Fibroblast of lung (primary cell): ENCODE data around the gene EDC4. TPM values are rescaled to one million over a fixed set of nuclear protein-coding genes. Genes with fewer than 3 reads are reported as not detected.
A peak's percentile ranks its signal among the peaks of the same experiment; 100 is the strongest.

ENCODE experiments used
- DNase-seq, 2 donors: peaks; one replicate each; pipeline versions ENCODE4 v3.0.0 to v3.0.0-alpha.2; 2010; ENCODE audit warnings: low read depth in 2 of 2
- H2AFZ ChIP-seq: 2 replicates; pipeline ENCODE4 v1.5.1; 2012; ENCODE audit warnings: low read length, control low read depth, inconsistent platforms
- H3K27ac ChIP-seq: 2 replicates; pipeline ENCODE4 v1.5.1; 2011; ENCODE audit warnings: low read length, control low read depth; ENCODE audit not compliant: insufficient read depth
- H3K27me3 ChIP-seq: 2 replicates; pipeline ENCODE4 v1.5.1; 2011; ENCODE audit warnings: mild to moderate bottlenecking, low read length; ENCODE audit not compliant: control insufficient read depth, insufficient read depth
- H3K36me3 ChIP-seq: 2 replicates; pipeline ENCODE4 v1.5.1; 2011; ENCODE audit warnings: low read length; ENCODE audit not compliant: control insufficient read depth, insufficient read depth
- H3K4me1 ChIP-seq: 2 replicates; pipeline ENCODE4 v1.5.1; 2011; ENCODE audit warnings: low read length; ENCODE audit not compliant: control insufficient read depth, insufficient read depth; ENCODE audit errors: extremely low read depth
- H3K4me2 ChIP-seq: 2 replicates; pipeline ENCODE4 v1.5.1; 2011; ENCODE audit warnings: low read length, control low read depth; ENCODE audit not compliant: insufficient read depth; ENCODE audit errors: extremely low read depth
- H3K4me3 ChIP-seq, 4 experiments: fragments of 200-600 bp in 1 of 4; sonication (generic) in 1 of 4; replicated peaks in 1 of 4; 2 replicates each; pipeline ENCODE4 v1.5.1; 2011 to 2016; ENCODE audit warnings: low read length in 4 of 4, low read depth in 3 of 4, mild to moderate bottlenecking in 3 of 4, control low read depth in 2 of 4, inconsistent platforms in 1 of 4, mixed read lengths in 1 of 4; ENCODE audit not compliant: insufficient read depth in 1 of 4; ENCODE audit errors: control extremely low read depth in 1 of 4
- H3K79me2 ChIP-seq: 2 replicates; pipeline ENCODE4 v1.5.1; 2012; ENCODE audit warnings: mild to moderate bottlenecking, low read length, inconsistent platforms; ENCODE audit not compliant: control insufficient read depth, insufficient read depth
- H3K9ac ChIP-seq: 2 replicates; pipeline ENCODE4 v1.5.1; 2011; ENCODE audit warnings: mild to moderate bottlenecking, low read length, control low read depth; ENCODE audit not compliant: insufficient read depth
- H3K9me3 ChIP-seq: 2 replicates; pipeline ENCODE4 v1.5.1; 2012; ENCODE audit warnings: low read depth, low read length; ENCODE audit not compliant: control insufficient read depth, insufficient read depth
- H4K20me1 ChIP-seq: 2 replicates; pipeline ENCODE4 v1.5.1; 2011; ENCODE audit warnings: low read length; ENCODE audit not compliant: control insufficient read depth, insufficient read depth; ENCODE audit errors: extremely low read depth
- EZH2 ChIP-seq: IDR thresholded peaks from 2 replicates; pipeline ENCODE4 v1.5.1; 2012; ENCODE audit warnings: low read length, control low read depth, mild to moderate bottlenecking; ENCODE audit errors: missing control alignments
- polyA plus RNA-seq, 2 donors: library from polyadenylated mRNA; depleted of rRNA in 1 of 2; stranded (reverse) in 1 of 2; unstranded in 1 of 2; fragments of >200 nt; gene quantifications; 2 replicates each; pipeline ENCODE4 v1.2.1, GENCODE V29; 2011 to 2012; ENCODE audit warnings: missing spikeins in 1 of 2
- total RNA-seq: library from RNA; depleted of rRNA; stranded (reverse); fragments of >200 nt; gene quantifications from 2 replicates; pipeline ENCODE4 v1.2.1, GENCODE V29; 2014
- TF ChIP-seq, protein P1 (sequence below), 2 donors: IDR thresholded peaks in 1 of 2; conservative IDR thresholded peaks in 1 of 2; 1 replicate in 1 of 2; 2 replicates in 1 of 2; pipeline ENCODE4 v1.5.1; 2011 to 2012; ENCODE audit warnings: low read length in 2 of 2, control low read depth in 1 of 2, inconsistent platforms in 1 of 2, low read depth in 1 of 2, mild to moderate bottlenecking in 1 of 2

EDC4 gene
- total and polyA plus RNA-seq, 2 donors (not counting 1 experiment from before 2014, with no cell fraction given), result 27.4 to 49.4 TPM

DNA sequence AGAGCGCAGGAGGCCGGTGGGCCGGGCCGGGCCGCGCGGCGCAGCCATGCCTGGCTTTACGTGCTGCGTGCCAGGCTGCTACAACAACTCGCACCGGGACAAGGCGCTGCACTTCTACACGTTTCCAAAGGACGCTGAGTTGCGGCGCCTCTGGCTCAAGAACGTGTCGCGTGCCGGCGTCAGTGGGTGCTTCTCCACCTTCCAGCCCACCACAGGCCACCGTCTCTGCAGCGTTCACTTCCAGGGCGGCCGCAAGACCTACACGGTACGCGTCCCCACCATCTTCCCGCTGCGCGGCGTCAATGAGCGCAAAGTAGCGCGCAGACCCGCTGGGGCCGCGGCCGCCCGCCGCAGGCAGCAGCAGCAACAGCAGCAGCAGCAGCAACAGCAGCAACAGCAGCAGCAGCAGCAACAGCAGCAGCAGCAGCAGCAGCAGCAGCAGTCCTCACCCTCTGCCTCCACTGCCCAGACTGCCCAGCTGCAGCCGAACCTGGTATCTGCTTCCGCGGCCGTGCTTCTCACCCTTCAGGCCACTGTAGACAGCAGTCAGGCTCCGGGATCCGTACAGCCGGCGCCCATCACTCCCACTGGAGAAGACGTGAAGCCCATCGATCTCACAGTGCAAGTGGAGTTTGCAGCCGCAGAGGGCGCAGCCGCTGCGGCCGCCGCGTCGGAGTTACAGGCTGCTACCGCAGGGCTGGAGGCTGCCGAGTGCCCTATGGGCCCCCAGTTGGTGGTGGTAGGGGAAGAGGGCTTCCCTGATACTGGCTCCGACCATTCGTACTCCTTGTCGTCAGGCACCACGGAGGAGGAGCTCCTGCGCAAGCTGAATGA is 30.1 kb upstream of the EDC4 start:
- Histone ChIP-seq H3K9me3 (no peaks in the 10 kb centered on the region), H3K4me2 (peak overlapping the region; percentile 89), H3K36me3 (no peaks in the 10 kb centered on the region), H3K4me1 (peaks cover 17% of the 10 kb centered on the region), H3K4me3 (peak overlapping the region; percentile 65 to 94 (median 83)), H3K27ac (peak overlapping the region; percentile 97), H2AFZ (peak overlapping the region; percentile 83), H3K79me2 (peaks cover 32% of the 10 kb centered on the region), H3K27me3 (no peaks in the 10 kb centered on the region), H3K9ac (peak overlapping the region; percentile 91), H4K20me1 (no peaks in the 10 kb centered on the region)
- DNase-seq, result peak; percentile 60 to 63
- TF ChIP-seq, protein P1, sequence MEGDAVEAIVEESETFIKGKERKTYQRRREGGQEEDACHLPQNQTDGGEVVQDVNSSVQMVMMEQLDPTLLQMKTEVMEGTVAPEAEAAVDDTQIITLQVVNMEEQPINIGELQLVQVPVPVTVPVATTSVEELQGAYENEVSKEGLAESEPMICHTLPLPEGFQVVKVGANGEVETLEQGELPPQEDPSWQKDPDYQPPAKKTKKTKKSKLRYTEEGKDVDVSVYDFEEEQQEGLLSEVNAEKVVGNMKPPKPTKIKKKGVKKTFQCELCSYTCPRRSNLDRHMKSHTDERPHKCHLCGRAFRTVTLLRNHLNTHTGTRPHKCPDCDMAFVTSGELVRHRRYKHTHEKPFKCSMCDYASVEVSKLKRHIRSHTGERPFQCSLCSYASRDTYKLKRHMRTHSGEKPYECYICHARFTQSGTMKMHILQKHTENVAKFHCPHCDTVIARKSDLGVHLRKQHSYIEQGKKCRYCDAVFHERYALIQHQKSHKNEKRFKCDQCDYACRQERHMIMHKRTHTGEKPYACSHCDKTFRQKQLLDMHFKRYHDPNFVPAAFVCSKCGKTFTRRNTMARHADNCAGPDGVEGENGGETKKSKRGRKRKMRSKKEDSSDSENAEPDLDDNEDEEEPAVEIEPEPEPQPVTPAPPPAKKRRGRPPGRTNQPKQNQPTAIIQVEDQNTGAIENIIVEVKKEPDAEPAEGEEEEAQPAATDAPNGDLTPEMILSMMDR (conservative IDR thresholded peaks at IDR 0.05 in 1 of 2, IDR thresholded peaks at IDR 0.05 in 1 of 2; ENCODE audit: low read depth in 1 of 2, low read length in 2 of 2), result peak; percentile 27 to 33
- TF ChIP-seq EZH2, result no peak

DNA sequence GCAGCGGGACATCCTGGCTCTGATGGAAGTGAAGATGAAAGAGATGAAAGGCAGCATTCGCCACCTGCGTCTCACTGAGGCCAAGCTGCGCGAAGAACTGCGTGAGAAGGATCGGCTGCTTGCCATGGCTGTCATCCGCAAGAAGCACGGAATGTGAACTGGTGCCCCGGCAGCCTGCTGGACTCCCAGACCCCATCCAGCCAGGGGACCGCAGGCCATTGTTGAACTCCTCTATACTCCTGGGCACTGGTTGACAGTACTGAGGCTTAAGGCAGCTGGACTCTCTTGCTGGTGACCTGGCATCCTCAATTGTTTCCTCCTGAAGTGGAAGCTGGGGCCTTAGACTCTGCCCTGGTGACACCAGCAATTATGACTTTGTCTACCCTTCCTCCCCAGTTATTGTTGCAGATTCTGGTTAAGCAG is 29.5 kb upstream of the EDC4 start:
- H3K79me2 ChIP-seq, result peaks cover 38% of the 10 kb centered on the region
- H2AFZ ChIP-seq, result peak overlapping the region; percentile 32
- peak overlapping the region; percentile 97 for H3K27ac ChIP-seq

DNA sequence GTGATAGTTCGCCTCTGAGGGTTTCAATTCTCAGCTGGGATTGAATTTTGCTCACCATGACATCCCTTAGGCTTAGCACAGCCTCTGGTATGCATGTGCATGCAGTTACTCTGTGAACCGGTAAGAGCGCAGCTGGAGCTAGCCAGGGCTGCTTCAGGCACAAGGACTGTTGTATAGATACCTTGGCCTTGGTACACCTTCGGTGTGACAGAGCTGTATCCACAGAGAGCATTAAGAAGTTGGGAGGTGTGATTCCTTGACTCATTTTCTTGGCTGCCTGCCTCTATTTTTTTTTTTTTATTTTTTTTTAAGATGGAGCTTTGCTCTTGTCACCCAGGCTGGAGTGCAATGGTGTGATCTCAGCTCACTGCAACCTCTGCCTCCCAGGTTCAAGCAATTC is 28.4 kb upstream of the EDC4 start:
- TF ChIP-seq, protein P1 (conservative IDR thresholded peaks at IDR 0.05 in 1 of 2, IDR thresholded peaks at IDR 0.05 in 1 of 2; ENCODE audit: low read depth in 1 of 2, low read length in 2 of 2), result peak in 1 of 2 donors; percentile 1
- no peak for TF ChIP-seq EZH2
- DNase-seq, result peak in 1 of 2 donors; percentile 26
- no peak overlapping the region for H3K9ac ChIP-seq
- peaks cover 48% of the 10 kb centered on the region for H3K79me2 ChIP-seq
- H3K27me3 ChIP-seq, result no peaks in the 10 kb centered on the region
- H3K4me2 ChIP-seq, result peak overlapping the region; percentile 89
- H3K36me3 ChIP-seq, result no peaks in the 10 kb centered on the region
- H3K27ac ChIP-seq, result peak overlapping the region; percentile 17
- H3K4me3 ChIP-seq, result peak overlapping the region in 2 of 4 experiments; percentile 78 to 88
- no peaks in the 10 kb centered on the region for H4K20me1 ChIP-seq
- no peak overlapping the region for H2AFZ ChIP-seq
- H3K4me1 ChIP-seq, result peaks cover 19% of the 10 kb centered on the region
- no peaks in the 10 kb centered on the region for H3K9me3 ChIP-seq

More for the DNA sequence above, 29.5 kb upstream of the EDC4 start:
- DNase-seq, result peak in 1 of 2 donors; percentile 28
- Histone ChIP-seq H4K20me1 (no peaks in the 10 kb centered on the region), H3K9me3 (no peaks in the 10 kb centered on the region), H3K4me1 (peaks cover 19% of the 10 kb centered on the region), H3K4me2 (peak overlapping the region; percentile 89), H3K4me3 (peak overlapping the region; percentile 65 to 94 (median 83)), H3K27me3 (no peaks in the 10 kb centered on the region), H3K9ac (peak overlapping the region; percentile 91), H3K36me3 (no peaks in the 10 kb centered on the region)
- TF ChIP-seq, protein P1 (conservative IDR thresholded peaks at IDR 0.05 in 1 of 2, IDR thresholded peaks at IDR 0.05 in 1 of 2; ENCODE audit: low read depth in 1 of 2, low read length in 2 of 2), result no peak
- TF ChIP-seq EZH2, result no peak
